NT2/D1 (cell line): ENCODE results near the gene OR2F1.

Experiments
- YY1 ChIP-seq: IDR thresholded peaks from 2 replicates; pipeline ENCODE4 v1.6.1; 2011; ENCODE audit not compliant: insufficient read length, insufficient read depth
- ZNF274 ChIP-seq: IDR thresholded peaks from 2 replicates; pipeline ENCODE4 v1.6.1; 2011; ENCODE audit warnings: mild to moderate bottlenecking, low read depth, low read length

- no peak for TF ChIP-seq YY1
- no peak for TF ChIP-seq ZNF274
These were observed 45.4 kb downstream of the OR2F1 start, which contains the start of gene OR6B1 for GRCh38 chr7:144000020-144000419.
